Activated CD8-positive, alpha-beta memory T cell treated with anti-CD3 and anti-CD28 coated beads for 1 hour (primary cell): ENCODE results near the gene ZNRF4.

Experiments
- DNase-seq, 2 donors: peaks; one replicate each; pipeline ENCODE4 v3.0.0-alpha.2; 2020; ENCODE audit warnings: low read depth in 1 of 2; ENCODE audit errors: extremely low read depth in 1 of 2

ZNRF4 gene

GRCh38 chr19:5498830-5499550 lies 43.8 kb downstream of the ZNRF4 start:
- DNase-seq, result no peak

GRCh38 chr19:5501907-5502306 lies 46.7 kb downstream of the ZNRF4 start:
- DNase-seq, result no peak

- DNase-seq, result no peak
Measured at GRCh38 chr19:5503598-5503997, 48.4 kb downstream of the ZNRF4 start.

GRCh38 chr19:5504114-5504513 lies 48.9 kb downstream of the ZNRF4 start:
- DNase-seq, result no peak
